Gastrocnemius medialis (tissue), 4 donors: ENCODE data around the gene CACNA1B. TPM values are rescaled to one million over a fixed set of nuclear protein-coding genes. Genes with fewer than 3 reads are reported as not detected.
"Not testable (repeated sequence)": the region's sequence is repeated elsewhere in the genome, so short reads cannot be mapped to it uniquely, and the experiment has no call there.

Source experiments
- ATAC-seq, 2 donors: fragments of 150-250 bp; one replicate each; pipeline ENCODE4 v1.9.1; 2016
- DNase-seq, 2 donors: peaks; one replicate each; pipeline ENCODE4 v3.0.0-alpha.2; 2019
- H3K27ac ChIP-seq, 4 donors: fragments of 200-600 bp; sonication (generic); 1 replicate in 1 of 4; 2 replicates in 3 of 4; pipeline ENCODE4 v1.5.1; 2016 to 2018; ENCODE audit warnings: mild to moderate bottlenecking in 2 of 4, moderate library complexity in 1 of 4
- H3K27me3 ChIP-seq, 3 donors: fragments of 200-600 bp; sonication (generic) in 2 of 3; 1 replicate in 1 of 3; 2 replicates in 2 of 3; pipeline versions ENCODE4 v1.5.1 to v1.6.0; 2016 to 2019; ENCODE audit warnings: mild to moderate bottlenecking in 1 of 3, moderate library complexity in 1 of 3
- H3K36me3 ChIP-seq, 2 donors: fragments of 200-600 bp; sonication (generic) in 1 of 2; one replicate each; pipeline ENCODE4 v1.5.1; 2017 to 2018
- H3K4me1 ChIP-seq, 2 donors: fragments of 200-600 bp; sonication (generic) in 1 of 2; one replicate each; pipeline ENCODE4 v1.5.1; 2016 to 2017; ENCODE audit warnings: mild to moderate bottlenecking in 2 of 2
- H3K4me3 ChIP-seq, 4 donors: fragments of 200-600 bp; sonication (generic) in 3 of 4; 1 replicate in 1 of 4; 2 replicates in 3 of 4; pipeline ENCODE4 v1.5.1; 2016 to 2019; ENCODE audit warnings: mild to moderate bottlenecking in 2 of 4
- H3K9me3 ChIP-seq, 3 donors: fragments of 200-600 bp; sonication (generic) in 2 of 3; 1 replicate in 1 of 3; 2 replicates in 2 of 3; pipeline ENCODE4 v1.5.1; 2016 to 2019
- POLR2A ChIP-seq, 2 donors: fragments of 450-650 bp; IDR thresholded peaks; one replicate each; pipeline ENCODE4 v1.6.1; 2017; ENCODE audit warnings: antibody characterized with exemption in 2 of 2, mild to moderate bottlenecking in 2 of 2, moderate library complexity in 2 of 2
- in situ Hi-C, 4 donors: fragments of 200-750 bp; cut with MboI; loops; one replicate each; pipeline versions ENCODE4 v1.15.0 to v1.8.0; 2017; ENCODE audit warnings: low sequenced_read_pairs in 4 of 4
- intact Hi-C: fragments of 100-400 bp; cut with DNase I; formaldehyde crosslinking; loops from one replicate; pipeline ENCODE4 v1.15.1; 2023; ENCODE audit warnings: low total_unique reads
- total RNA-seq, 4 donors: library from RNA; depleted of rRNA; stranded (reverse); fragments of >200 nt; gene quantifications; one replicate each; pipeline versions ENCODE4 v1.1.0 to v1.2.3, GENCODE V29; 2016
- TF ChIP-seq, protein P1 (sequence below), 5 experiments: fragments of 450-650 bp in 3 of 5; fragments of 200-600 bp in 2 of 5; sonication (generic) in 2 of 5; IDR thresholded peaks in 4 of 5; conservative IDR thresholded peaks in 1 of 5; 1 replicate in 4 of 5; 2 replicates in 1 of 5; pipeline ENCODE4 v1.5.1; 2016 to 2019; ENCODE audit warnings: antibody characterized with exemption in 5 of 5, mild to moderate bottlenecking in 3 of 5, moderate library complexity in 3 of 5

CACNA1B gene
- total RNA-seq: under 1 TPM in 1 of 4 donors, not detected in 3; 0.07 TPM

GRCh38 chr9:137877506-137878122, at the start of gene CACNA1B:
Gene CACNA1B, plus strand, starts transcription at chr9:137877782. Its CDS starts 152 bp downstream, at chr9:137877934.
- H3K27ac ChIP-seq, in situ Hi-C loops, ATAC-seq, intact Hi-C loops, H3K4me1 ChIP-seq, H3K36me3 ChIP-seq, DNase-seq, H3K9me3 ChIP-seq: not testable (repeated sequence)
- Histone ChIP-seq H3K27me3 (peaks cover 28 to 48% (median 33%) of the 10 kb centered on the region in 3 donors), H3K4me3 (peak within 1 kb of the TSS in 1 of 4 donors; percentile 17)

DNA sequence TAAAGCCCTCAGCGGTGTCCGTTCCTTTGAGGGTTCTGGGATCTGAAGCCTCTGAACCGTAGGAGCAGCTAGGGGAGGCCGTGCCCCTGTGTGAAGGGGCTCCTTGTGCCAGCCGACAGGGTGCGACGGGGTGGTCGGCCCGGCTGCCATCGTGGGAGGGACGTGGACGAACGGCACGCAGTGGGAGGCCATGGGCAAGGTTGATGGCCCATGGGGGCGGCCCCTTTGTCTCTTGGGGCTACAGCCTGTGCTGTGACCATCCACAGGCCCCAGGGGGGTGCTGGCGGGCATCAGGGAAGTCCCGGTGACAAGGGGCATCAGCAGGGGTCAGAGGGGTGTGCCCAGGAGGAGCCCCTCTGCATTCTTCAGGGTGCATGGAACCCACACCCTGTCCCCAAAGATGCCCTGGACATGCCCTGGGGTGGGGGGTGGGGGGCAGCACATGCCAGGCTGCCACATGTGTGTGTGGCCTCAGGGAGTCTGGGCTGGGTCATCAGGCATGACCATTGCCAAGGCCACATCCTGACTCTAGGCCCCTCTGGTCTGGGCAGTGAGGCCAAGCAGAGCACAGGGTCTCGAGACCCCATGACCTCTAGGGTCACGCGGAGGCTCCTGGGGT, 49.6 kb upstream of the CACNA1B start:
- Histone ChIP-seq H3K27ac (no peak overlapping the region), H3K27me3 (no peaks in the 10 kb centered on the region), H3K36me3 (peaks cover 0 to 32% of the 10 kb centered on the region in 2 donors), H3K4me3 (no peak overlapping the region), H3K4me1 (no peaks in the 10 kb centered on the region), H3K9me3 (no peaks in the 10 kb centered on the region)
- TF ChIP-seq POLR2A (IDR thresholded peaks at IDR 0.05): no peak
- TF ChIP-seq, protein P1, sequence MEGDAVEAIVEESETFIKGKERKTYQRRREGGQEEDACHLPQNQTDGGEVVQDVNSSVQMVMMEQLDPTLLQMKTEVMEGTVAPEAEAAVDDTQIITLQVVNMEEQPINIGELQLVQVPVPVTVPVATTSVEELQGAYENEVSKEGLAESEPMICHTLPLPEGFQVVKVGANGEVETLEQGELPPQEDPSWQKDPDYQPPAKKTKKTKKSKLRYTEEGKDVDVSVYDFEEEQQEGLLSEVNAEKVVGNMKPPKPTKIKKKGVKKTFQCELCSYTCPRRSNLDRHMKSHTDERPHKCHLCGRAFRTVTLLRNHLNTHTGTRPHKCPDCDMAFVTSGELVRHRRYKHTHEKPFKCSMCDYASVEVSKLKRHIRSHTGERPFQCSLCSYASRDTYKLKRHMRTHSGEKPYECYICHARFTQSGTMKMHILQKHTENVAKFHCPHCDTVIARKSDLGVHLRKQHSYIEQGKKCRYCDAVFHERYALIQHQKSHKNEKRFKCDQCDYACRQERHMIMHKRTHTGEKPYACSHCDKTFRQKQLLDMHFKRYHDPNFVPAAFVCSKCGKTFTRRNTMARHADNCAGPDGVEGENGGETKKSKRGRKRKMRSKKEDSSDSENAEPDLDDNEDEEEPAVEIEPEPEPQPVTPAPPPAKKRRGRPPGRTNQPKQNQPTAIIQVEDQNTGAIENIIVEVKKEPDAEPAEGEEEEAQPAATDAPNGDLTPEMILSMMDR (IDR thresholded peaks at IDR 0.05 in 4 of 5, conservative IDR thresholded peaks at IDR 0.05 in 1 of 5): no peak
- intact Hi-C loops: no loop called here
- DNase-seq (no peak), ATAC-seq (no peak)
- in situ Hi-C loops: no loop called here

GRCh38 chr9:137828527-137829259, 48.9 kb upstream of the CACNA1B start:
- intact Hi-C loops: no loop called here
- no peak for DNase-seq
- Histone ChIP-seq H3K27ac (no peak overlapping the region), H3K27me3 (no peaks in the 10 kb centered on the region), H3K4me3 (no peak overlapping the region), H3K9me3 (no peaks in the 10 kb centered on the region), H3K4me1 (no peaks in the 10 kb centered on the region), H3K36me3 (peaks cover 0 to 38% of the 10 kb centered on the region in 2 donors)
- TF ChIP-seq, protein P1 (IDR thresholded peaks at IDR 0.05 in 4 of 5, conservative IDR thresholded peaks at IDR 0.05 in 1 of 5): no peak
- TF ChIP-seq POLR2A (IDR thresholded peaks at IDR 0.05): no peak
- no peak for ATAC-seq
- in situ Hi-C loops: no loop called here

GRCh38 chr9:137829260-137829996, 48.2 kb upstream of the CACNA1B start:
- intact Hi-C loops: no loop called here
- ATAC-seq: peak in 1 of 2 donors; percentile 13
- H3K9me3 ChIP-seq: no peaks in the 10 kb centered on the region
- H3K36me3 ChIP-seq: peaks cover 0 to 45% of the 10 kb centered on the region in 2 donors
- TF ChIP-seq, protein P1 (IDR thresholded peaks at IDR 0.05 in 4 of 5, conservative IDR thresholded peaks at IDR 0.05 in 1 of 5): no peak
- TF ChIP-seq POLR2A (IDR thresholded peaks at IDR 0.05): no peak
- no peak overlapping the region for H3K4me3 ChIP-seq
- no peak overlapping the region for H3K27ac ChIP-seq
- DNase-seq: no peak
- no peaks in the 10 kb centered on the region for H3K27me3 ChIP-seq
- no peaks in the 10 kb centered on the region for H3K4me1 ChIP-seq
- in situ Hi-C loops: no loop called here
